ENCODE data around the gene TCP10L.

TCP10L gene

GRCh38 chr21:32538147-32538792 is 47.1 kb downstream of the TCP10L start:
- Histone ChIP-seq H3K23ac (ENCODE audit: low read length in 2 of 2) (no peak overlapping the region), H3K27ac (ENCODE audit: low read length, poor library complexity, severe bottlenecking) (no peak overlapping the region), H3K4me3 (ENCODE audit: insufficient read depth in 1 of 2, low read depth in 1 of 2, low read length in 2 of 2) (no peak overlapping the region), H3K14ac (ENCODE audit: low read length in 2 of 2) (no peak overlapping the region), H2BK12ac (ENCODE audit: low read length in 2 of 2) (no peak overlapping the region), H2AFZ (ENCODE audit: low read depth, low read length) (no peak overlapping the region), H4K91ac (ENCODE audit: low read length) (no peak overlapping the region), H2BK120ac (ENCODE audit: low read depth, low read length) (no peak overlapping the region), H4K8ac (ENCODE audit: low read length) (no peak overlapping the region), H3K4me1 (ENCODE audit: control insufficient read depth, insufficient read depth, low read depth, low read length) (peaks cover 5% of the 10 kb centered on the region), H3K4ac (ENCODE audit: low read depth in 1 of 2, low read length in 2 of 2) (no peak overlapping the region), H3K18ac (ENCODE audit: low read depth in 1 of 2, low read length in 2 of 2) (no peak overlapping the region), H2BK15ac (ENCODE audit: low read depth, poor library complexity, severe bottlenecking) (no peak overlapping the region), H3K9me3 (ENCODE audit: control insufficient read depth, low read length) (no peaks in the 10 kb centered on the region), H2BK5ac (ENCODE audit: low read depth, low read length, poor library complexity, severe bottlenecking) (no peak overlapping the region), H3K36me3 (ENCODE audit: control insufficient read depth in 1 of 2, insufficient read depth in 2 of 2, low read depth in 1 of 2, low read length in 2 of 2) (no peaks in the 10 kb centered on the region), H3K79me1 (replicated peaks; ENCODE audit: low read length, poor library complexity, severe bottlenecking) (no peaks in the 10 kb centered on the region), H3K27me3 (ENCODE audit: control insufficient read depth in 1 of 2, insufficient read depth in 1 of 2, low read length in 2 of 2) (no peaks in the 10 kb centered on the region), H3K4me2 (ENCODE audit: low read length, poor library complexity, severe bottlenecking) (no peak overlapping the region), H2AK5ac (ENCODE audit: low read length, severe bottlenecking) (no peak overlapping the region), H3K9ac (ENCODE audit: low read length) (no peak overlapping the region)
- no peak for DNase-seq
- 81% methylated on average over 5 of the region's 11 CpGs for WGBS

- no peak overlapping the region for H3K4me3 ChIP-seq (ENCODE audit: insufficient read depth in 1 of 2, low read depth in 1 of 2, low read length in 2 of 2)
- no peak overlapping the region for H4K8ac ChIP-seq (ENCODE audit: low read length)
- no peak overlapping the region for H2AFZ ChIP-seq (ENCODE audit: low read depth, low read length)
- H3K4me2 ChIP-seq (ENCODE audit: low read length, poor library complexity, severe bottlenecking), result no peak overlapping the region
- H3K27me3 ChIP-seq (ENCODE audit: control insufficient read depth in 1 of 2, insufficient read depth in 1 of 2, low read length in 2 of 2), result no peaks in the 10 kb centered on the region
- H3K23ac ChIP-seq (ENCODE audit: low read length in 2 of 2), result no peak overlapping the region
- no peak overlapping the region for H3K14ac ChIP-seq (ENCODE audit: low read length in 2 of 2)
- no peak overlapping the region for H3K4ac ChIP-seq (ENCODE audit: low read depth in 1 of 2, low read length in 2 of 2)
- peaks cover 5% of the 10 kb centered on the region for H3K4me1 ChIP-seq (ENCODE audit: control insufficient read depth, insufficient read depth, low read depth, low read length)
- no peaks in the 10 kb centered on the region for H3K79me1 ChIP-seq (replicated peaks; ENCODE audit: low read length, poor library complexity, severe bottlenecking)
- H4K91ac ChIP-seq (ENCODE audit: low read length), result no peak overlapping the region
- no peak overlapping the region for H2BK5ac ChIP-seq (ENCODE audit: low read depth, low read length, poor library complexity, severe bottlenecking)
- WGBS, result over 99% methylated on average over 3 of the region's 3 CpGs
- no peak overlapping the region for H3K27ac ChIP-seq (ENCODE audit: low read length, poor library complexity, severe bottlenecking)
- H3K9ac ChIP-seq (ENCODE audit: low read length), result no peak overlapping the region
- no peak overlapping the region for H2AK5ac ChIP-seq (ENCODE audit: low read length, severe bottlenecking)
- no peak overlapping the region for H2BK15ac ChIP-seq (ENCODE audit: low read depth, poor library complexity, severe bottlenecking)
- no peak for DNase-seq
- no peaks in the 10 kb centered on the region for H3K36me3 ChIP-seq (ENCODE audit: control insufficient read depth in 1 of 2, insufficient read depth in 2 of 2, low read depth in 1 of 2, low read length in 2 of 2)
- no peak overlapping the region for H3K18ac ChIP-seq (ENCODE audit: low read depth in 1 of 2, low read length in 2 of 2)
- H2BK12ac ChIP-seq (ENCODE audit: low read length in 2 of 2), result no peak overlapping the region
- no peak overlapping the region for H2BK120ac ChIP-seq (ENCODE audit: low read depth, low read length)
- H3K9me3 ChIP-seq (ENCODE audit: control insufficient read depth, low read length), result no peaks in the 10 kb centered on the region
Observed at GRCh38 chr21:32537569-32537881, 47.8 kb downstream of the TCP10L start.

- Histone ChIP-seq H3K23ac (ENCODE audit: low read length in 2 of 2) (no peak overlapping the region), H3K79me1 (replicated peaks; ENCODE audit: low read length, poor library complexity, severe bottlenecking) (no peaks in the 10 kb centered on the region), H3K27ac (ENCODE audit: low read length, poor library complexity, severe bottlenecking) (no peak overlapping the region), H3K18ac (ENCODE audit: low read depth in 1 of 2, low read length in 2 of 2) (no peak overlapping the region), H3K4me2 (ENCODE audit: low read length, poor library complexity, severe bottlenecking) (no peak overlapping the region), H2AFZ (ENCODE audit: low read depth, low read length) (no peak overlapping the region), H3K4me1 (ENCODE audit: control insufficient read depth, insufficient read depth, low read depth, low read length) (peaks cover 5% of the 10 kb centered on the region), H3K36me3 (ENCODE audit: control insufficient read depth in 1 of 2, insufficient read depth in 2 of 2, low read depth in 1 of 2, low read length in 2 of 2) (no peaks in the 10 kb centered on the region), H2BK15ac (ENCODE audit: low read depth, poor library complexity, severe bottlenecking) (no peak overlapping the region), H2BK120ac (ENCODE audit: low read depth, low read length) (no peak overlapping the region), H3K27me3 (ENCODE audit: control insufficient read depth in 1 of 2, insufficient read depth in 1 of 2, low read length in 2 of 2) (no peaks in the 10 kb centered on the region), H2AK5ac (ENCODE audit: low read length, severe bottlenecking) (no peak overlapping the region), H3K4me3 (ENCODE audit: insufficient read depth in 1 of 2, low read depth in 1 of 2, low read length in 2 of 2) (no peak overlapping the region), H3K4ac (ENCODE audit: low read depth in 1 of 2, low read length in 2 of 2) (no peak overlapping the region), H3K9ac (ENCODE audit: low read length) (no peak overlapping the region), H3K9me3 (ENCODE audit: control insufficient read depth, low read length) (no peaks in the 10 kb centered on the region), H2BK5ac (ENCODE audit: low read depth, low read length, poor library complexity, severe bottlenecking) (no peak overlapping the region), H4K91ac (ENCODE audit: low read length) (no peak overlapping the region), H2BK12ac (ENCODE audit: low read length in 2 of 2) (no peak overlapping the region), H3K14ac (ENCODE audit: low read length in 2 of 2) (no peak overlapping the region), H4K8ac (ENCODE audit: low read length) (no peak overlapping the region)
- DNase-seq, result no peak
- 89% methylated on average over 6 of the region's 7 CpGs for WGBS
Observed at GRCh38 chr21:32535612-32536011, 49.7 kb downstream of the TCP10L start.

- H3K79me1 ChIP-seq (replicated peaks; ENCODE audit: low read length, poor library complexity, severe bottlenecking), result no peaks in the 10 kb centered on the region
- H3K14ac ChIP-seq (ENCODE audit: low read length in 2 of 2), result no peak overlapping the region
- no peak overlapping the region for H3K27ac ChIP-seq (ENCODE audit: low read length, poor library complexity, severe bottlenecking)
- WGBS, result 82% methylated on average over 6 of the region's 8 CpGs
- no peaks in the 10 kb centered on the region for H3K9me3 ChIP-seq (ENCODE audit: control insufficient read depth, low read length)
- peaks cover 5% of the 10 kb centered on the region for H3K4me1 ChIP-seq (ENCODE audit: control insufficient read depth, insufficient read depth, low read depth, low read length)
- no peak overlapping the region for H3K18ac ChIP-seq (ENCODE audit: low read depth in 1 of 2, low read length in 2 of 2)
- no peak overlapping the region for H2AK5ac ChIP-seq (ENCODE audit: low read length, severe bottlenecking)
- H3K36me3 ChIP-seq (ENCODE audit: control insufficient read depth in 1 of 2, insufficient read depth in 2 of 2, low read depth in 1 of 2, low read length in 2 of 2), result no peaks in the 10 kb centered on the region
- H3K4ac ChIP-seq (ENCODE audit: low read depth in 1 of 2, low read length in 2 of 2), result no peak overlapping the region
- no peak overlapping the region for H2BK15ac ChIP-seq (ENCODE audit: low read depth, poor library complexity, severe bottlenecking)
- no peak overlapping the region for H2BK12ac ChIP-seq (ENCODE audit: low read length in 2 of 2)
- H3K4me2 ChIP-seq (ENCODE audit: low read length, poor library complexity, severe bottlenecking), result no peak overlapping the region
- no peak overlapping the region for H2BK120ac ChIP-seq (ENCODE audit: low read depth, low read length)
- no peak for DNase-seq
- no peaks in the 10 kb centered on the region for H3K27me3 ChIP-seq (ENCODE audit: control insufficient read depth in 1 of 2, insufficient read depth in 1 of 2, low read length in 2 of 2)
- no peak overlapping the region for H2BK5ac ChIP-seq (ENCODE audit: low read depth, low read length, poor library complexity, severe bottlenecking)
- H3K9ac ChIP-seq (ENCODE audit: low read length), result no peak overlapping the region
- H2AFZ ChIP-seq (ENCODE audit: low read depth, low read length), result no peak overlapping the region
- no peak overlapping the region for H3K4me3 ChIP-seq (ENCODE audit: insufficient read depth in 1 of 2, low read depth in 1 of 2, low read length in 2 of 2)
- H3K23ac ChIP-seq (ENCODE audit: low read length in 2 of 2), result no peak overlapping the region
- no peak overlapping the region for H4K91ac ChIP-seq (ENCODE audit: low read length)
- no peak overlapping the region for H4K8ac ChIP-seq (ENCODE audit: low read length)
Observed at GRCh38 chr21:32534113-32534512, 51.2 kb downstream of the TCP10L start.
